Measurements from ENCODE around the gene SLC26A6.

Gene SLC26A6

GRCh38 chr3:48631516-48632448, 3.5 kb downstream of the SLC26A6 start:
- TF ChIP-seq CTCF (IDR thresholded peaks at IDR 0.05; ENCODE audit: extremely low read depth, missing control alignments), result no peak
- no peak for DNase-seq (ENCODE audit: low spot score)

- TF ChIP-seq CTCF (IDR thresholded peaks at IDR 0.05; ENCODE audit: extremely low read depth, missing control alignments), result no peak
- DNase-seq (ENCODE audit: low spot score), result no peak
Observed at GRCh38 chr3:48630833-48631232, 4.4 kb downstream of the SLC26A6 start.

GRCh38 chr3:48630407-48630806, 4.9 kb downstream of the SLC26A6 start:
- no peak for TF ChIP-seq CTCF (IDR thresholded peaks at IDR 0.05; ENCODE audit: extremely low read depth, missing control alignments)

GRCh38 chr3:48629894-48630293, 5.4 kb downstream of the SLC26A6 start:
- DNase-seq (ENCODE audit: low spot score), result no peak

More at GRCh38 chr3:48630407-48630806, 4.9 kb downstream of the SLC26A6 start:
- no peak for DNase-seq (ENCODE audit: low spot score)

GRCh38 chr3:48628277-48629017, 6.8 kb downstream of the SLC26A6 start:
- TF ChIP-seq CTCF (IDR thresholded peaks at IDR 0.05; ENCODE audit: extremely low read depth, missing control alignments), result no peak
- DNase-seq (ENCODE audit: low spot score), result no peak

More at GRCh38 chr3:48629894-48630293, 5.4 kb downstream of the SLC26A6 start:
- no peak for TF ChIP-seq CTCF (IDR thresholded peaks at IDR 0.05; ENCODE audit: extremely low read depth, missing control alignments)

GRCh38 chr3:48625600-48625999, 9.7 kb downstream of the SLC26A6 start:
- DNase-seq (ENCODE audit: low spot score), result no peak
- TF ChIP-seq CTCF (IDR thresholded peaks at IDR 0.05; ENCODE audit: extremely low read depth, missing control alignments), result no peak

- TF ChIP-seq CTCF (IDR thresholded peaks at IDR 0.05; ENCODE audit: extremely low read depth, missing control alignments), result no peak
- no peak for DNase-seq (ENCODE audit: low spot score)
Observed at GRCh38 chr3:48624767-48625166, 10.5 kb downstream of the SLC26A6 start.

Data from GM20000 (cell line).